A549 treated with CpdA at 1 μM for 4 hours (cell line): ENCODE measurements around the gene PIGU. TPM values are rescaled to one million over a fixed set of nuclear protein-coding genes. Genes with fewer than 3 reads are reported as not detected.

Source experiments
- total RNA-seq: library from RNA; stranded (reverse); fragments of 200-300 nt; extraction: Qiagen RNA extraction; gene quantifications from 5 replicates; pipeline ENCODE4 v1.2.3, GENCODE V29; 2022; ENCODE audit warnings: low read depth

The PIGU gene, protein sequence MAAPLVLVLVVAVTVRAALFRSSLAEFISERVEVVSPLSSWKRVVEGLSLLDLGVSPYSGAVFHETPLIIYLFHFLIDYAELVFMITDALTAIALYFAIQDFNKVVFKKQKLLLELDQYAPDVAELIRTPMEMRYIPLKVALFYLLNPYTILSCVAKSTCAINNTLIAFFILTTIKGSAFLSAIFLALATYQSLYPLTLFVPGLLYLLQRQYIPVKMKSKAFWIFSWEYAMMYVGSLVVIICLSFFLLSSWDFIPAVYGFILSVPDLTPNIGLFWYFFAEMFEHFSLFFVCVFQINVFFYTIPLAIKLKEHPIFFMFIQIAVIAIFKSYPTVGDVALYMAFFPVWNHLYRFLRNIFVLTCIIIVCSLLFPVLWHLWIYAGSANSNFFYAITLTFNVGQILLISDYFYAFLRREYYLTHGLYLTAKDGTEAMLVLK
- 23.9 to 30.3 TPM (median 29.1 TPM) in 5 replicates for total RNA-seq

DNA sequence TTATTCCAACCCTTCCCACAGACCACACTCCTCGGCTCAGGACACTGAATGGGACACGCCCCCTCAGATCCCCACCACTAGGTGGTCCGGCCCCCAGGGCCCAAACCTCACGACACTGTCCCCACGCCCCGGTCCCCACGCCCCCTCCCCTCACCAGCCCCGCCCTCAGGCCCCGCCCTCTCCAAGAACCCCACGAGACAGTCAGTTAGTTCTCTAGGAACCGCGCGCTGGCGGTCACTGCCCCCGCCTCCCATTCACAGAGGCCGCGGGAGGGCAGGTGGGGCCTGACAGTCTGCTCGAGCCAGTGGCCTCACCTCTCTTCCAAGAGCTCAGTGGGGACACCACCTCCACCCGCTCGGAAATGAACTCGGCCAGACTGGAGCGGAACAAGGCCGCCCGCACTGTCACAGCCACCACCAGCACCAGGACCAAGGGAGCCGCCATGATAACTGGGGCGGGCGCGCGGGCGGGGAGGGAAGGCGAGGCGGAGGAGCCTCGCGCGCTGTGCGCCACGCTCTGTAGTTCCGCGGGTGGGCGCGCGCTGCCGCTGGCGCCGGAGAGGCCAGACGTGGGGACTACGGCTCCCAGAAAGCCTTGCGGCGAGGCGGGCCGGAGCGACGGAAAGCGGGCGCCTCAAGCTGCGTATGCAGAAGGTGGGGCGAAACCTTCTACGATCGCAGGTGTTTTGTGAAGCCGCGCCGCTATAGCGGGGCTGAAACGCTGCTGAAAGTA lies at the start of gene PIGU:
Gene PIGU, minus strand, starts transcription at position 451 of the 732 bp plus-strand sequence. Its CDS starts 7 bp downstream, at position 444.

DNA sequence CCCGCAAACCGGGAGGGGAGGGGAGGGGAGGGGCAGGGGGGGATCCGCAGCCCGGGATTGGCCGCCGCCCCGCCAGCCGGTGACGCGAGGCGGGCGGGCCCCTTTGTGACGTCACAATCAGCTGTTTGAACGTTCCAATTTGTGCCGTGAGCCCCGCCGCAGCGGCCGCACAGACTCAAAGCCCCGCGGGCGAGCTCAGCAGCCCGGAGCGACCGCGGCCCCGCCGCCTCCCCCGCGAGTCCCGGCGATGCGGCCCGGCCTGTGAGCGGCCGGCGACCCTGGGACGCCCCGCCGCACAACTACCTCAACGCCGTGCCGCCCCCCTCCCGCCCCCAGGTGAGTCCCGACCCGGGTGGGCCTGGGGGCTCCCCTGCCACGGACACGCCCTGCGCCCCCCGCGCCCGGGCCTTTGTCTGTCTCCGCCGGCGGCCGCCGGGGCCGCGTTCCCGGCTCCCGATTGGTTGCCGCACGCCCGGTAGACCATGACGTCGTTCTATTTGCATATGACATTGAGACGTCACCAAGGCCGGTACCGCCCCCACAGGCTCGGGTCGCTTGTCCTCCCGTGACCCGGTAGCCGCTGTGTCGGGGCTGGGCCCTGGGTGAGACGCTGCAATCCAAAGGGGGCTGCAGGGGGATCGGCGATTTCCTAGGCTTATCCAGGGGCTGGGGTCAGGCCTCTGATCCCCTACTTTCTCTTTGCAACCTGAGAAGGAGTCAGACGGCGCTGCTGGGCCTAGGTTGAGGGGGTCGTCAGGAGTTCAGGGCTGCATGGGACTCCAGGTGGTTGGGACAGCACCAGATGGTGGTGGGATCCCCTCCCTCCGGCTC lies 27.5 kb upstream of the PIGU start, which contains the start of gene TP53INP2:
Gene TP53INP2, plus strand, starts transcription at position 168 of the 831 bp plus-strand sequence. CDS start 4,396 bp downstream, outside the sequence.

DNA sequence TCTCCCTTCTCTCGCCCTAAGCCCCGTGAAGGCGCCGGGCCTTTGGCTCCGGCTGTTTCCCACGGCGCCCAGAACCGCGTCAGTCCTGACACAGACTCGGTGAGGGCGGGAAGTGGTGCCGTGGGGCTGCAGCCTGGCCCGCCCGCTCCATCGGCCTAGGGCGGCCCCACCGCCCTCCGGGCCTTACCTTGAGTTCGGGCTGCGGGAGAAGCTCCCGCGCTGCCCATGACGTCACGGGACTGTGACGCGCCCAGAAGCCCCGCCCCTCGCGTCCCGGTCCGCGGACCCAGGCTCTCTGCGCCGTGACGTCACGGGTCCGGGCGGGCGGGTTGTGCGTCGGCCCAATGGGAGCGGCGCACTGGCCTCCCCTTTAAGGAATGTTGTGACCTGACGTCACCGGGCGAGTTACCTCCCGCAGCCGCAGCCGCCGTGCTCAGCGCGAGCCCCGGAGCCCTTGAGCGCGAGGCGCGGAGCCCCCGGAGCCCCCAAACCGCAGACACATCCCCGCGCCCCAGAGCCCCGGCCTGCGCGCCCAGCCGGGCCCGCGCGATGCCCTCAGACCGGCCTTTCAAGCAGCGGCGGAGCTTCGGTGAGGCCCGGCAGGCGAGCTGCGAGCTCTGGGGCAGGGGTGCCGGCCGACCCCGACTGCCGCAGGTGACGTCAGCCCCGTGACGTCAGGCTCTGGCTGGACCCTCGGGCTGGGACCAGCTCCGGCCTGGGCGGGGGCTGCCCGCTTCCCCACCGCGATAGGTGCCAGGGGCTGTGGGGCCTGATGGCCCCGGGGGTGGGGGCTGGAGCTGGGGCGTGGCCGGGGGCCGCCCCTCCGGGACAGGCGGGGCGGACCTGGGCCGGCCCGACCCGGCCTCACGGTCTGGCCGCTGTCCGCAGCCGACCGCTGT lies 118.3 kb downstream of the PIGU start, which contains the start of gene MAP1LC3A:
Gene MAP1LC3A, plus strand, starts transcription at position 399 of the 899 bp plus-strand sequence. Its CDS starts 151 bp downstream, at position 550.

GRCh38 chr20:34516247-34517113 lies 160.4 kb downstream of the PIGU start, which contains the start of gene DYNLRB1:
Gene DYNLRB1, plus strand, starts transcription at chr20:34516422. Its CDS starts 37 bp downstream, at chr20:34516459.

Other genes with a start within 250 kb of the PIGU start
- gene DYNLRB1, start 160.7 kb downstream of the PIGU start, total RNA-seq: 222 to 249 TPM (median 236 TPM) in 5 replicates
- gene MAP1LC3A, start 118.4 kb downstream of the PIGU start, total RNA-seq: 19.0 to 31.6 TPM (median 27.1 TPM) in 5 replicates
- gene TP53INP2, start 27.3 kb upstream of the PIGU start, total RNA-seq: 5.9 to 7.4 TPM (median 6.9 TPM) in 5 replicates
- gene NCOA6, start 148.6 kb upstream of the PIGU start, total RNA-seq: 16.9 to 21.0 TPM (median 18.9 TPM) in 5 replicates
- 6.5 to 8.1 TPM (median 7.1 TPM) in 5 replicates for gene GGT7, start 195.8 kb upstream of the PIGU start, total RNA-seq
- 8.7 to 10.1 TPM (median 9.1 TPM) in 5 replicates for gene ACSS2, start 199.5 kb upstream of the PIGU start, total RNA-seq